Hepatocyte (in vitro differentiated cells): ENCODE measurements around the gene BIRC7. TPM values are rescaled to one million over a fixed set of nuclear protein-coding genes. Genes with fewer than 3 reads are reported as not detected.

Source experiments
- DNase-seq: peaks from one replicate; pipeline ENCODE4 v3.0.0-alpha.2; 2016; ENCODE audit warnings: low spot score
- H2AFZ ChIP-seq: fragments of 200-600 bp; sonication (generic); 2 replicates; pipeline ENCODE4 v1.6.0; 2016; ENCODE audit warnings: antibody characterized with exemption, mild to moderate bottlenecking
- H3K27ac ChIP-seq: fragments of 200-600 bp; sonication (generic); 2 replicates; pipeline ENCODE4 v1.5.1; 2016; ENCODE audit warnings: mild to moderate bottlenecking
- H3K27me3 ChIP-seq: fragments of 200-600 bp; sonication (generic); 2 replicates; pipeline ENCODE4 v1.6.1; 2016
- H3K36me3 ChIP-seq: fragments of 200-600 bp; sonication (generic); replicated peaks from 2 replicates; pipeline ENCODE4 v1.5.1; 2016; ENCODE audit warnings: low read depth; ENCODE audit not compliant: insufficient read depth
- H3K4me1 ChIP-seq: fragments of 200-600 bp; sonication (generic); 2 replicates; pipeline ENCODE4 v1.5.1; 2016; ENCODE audit warnings: mild to moderate bottlenecking, moderate library complexity; ENCODE audit not compliant: insufficient read depth
- H3K4me2 ChIP-seq: fragments of 200-600 bp; sonication (generic); 2 replicates; pipeline ENCODE4 v1.6.0; 2016
- H3K4me3 ChIP-seq: fragments of 200-600 bp; sonication (generic); 2 replicates; pipeline ENCODE4 v1.5.1; 2016; ENCODE audit warnings: mild to moderate bottlenecking
- H3K79me2 ChIP-seq: fragments of 200-600 bp; sonication (generic); 2 replicates; pipeline ENCODE4 v1.6.0; 2017; ENCODE audit warnings: mild to moderate bottlenecking
- H3K9me2 ChIP-seq: fragments of 200-600 bp; sonication (generic); replicated peaks from 2 replicates; pipeline ENCODE4 v1.6.0; 2017; ENCODE audit warnings: mild to moderate bottlenecking; ENCODE audit not compliant: insufficient read depth
- H3K9me3 ChIP-seq: fragments of 200-600 bp; sonication (generic); 2 replicates; pipeline ENCODE4 v1.5.1; 2016; ENCODE audit warnings: low read depth, mild to moderate bottlenecking
- H4K20me1 ChIP-seq: fragments of 200-600 bp; sonication (generic); 2 replicates; pipeline ENCODE4 v1.6.0; 2016; ENCODE audit warnings: mild to moderate bottlenecking; ENCODE audit not compliant: insufficient read depth, poor library complexity, severe bottlenecking
- CTCF ChIP-seq: fragments of 200-600 bp; sonication (generic); IDR thresholded peaks from 2 replicates; pipeline ENCODE4 v1.5.1; 2016; ENCODE audit warnings: antibody characterized with exemption, mild to moderate bottlenecking; ENCODE audit not compliant: poor library complexity
- EZH2 ChIP-seq: fragments of 200-600 bp; sonication (generic); IDR thresholded peaks from 2 replicates; pipeline ENCODE4 v1.6.1; 2016; ENCODE audit warnings: antibody characterized with exemption, mild to moderate bottlenecking, borderline replicate concordance
- EZH2phosphoT487 ChIP-seq: fragments of 200-600 bp; sonication (generic); IDR thresholded peaks from one replicate; pipeline ENCODE4 v1.6.1; 2018; ENCODE audit warnings: antibody characterized with exemption, mild to moderate bottlenecking, low read depth, moderate library complexity; ENCODE audit not compliant: unreplicated experiment, severe bottlenecking
- WGBS: methylation state at CpG from one replicate; pipeline ENCODE4 v1.1.6; 2016; ENCODE audit warnings: low lambda C conversion rate; ENCODE audit errors: missing lambda C conversion rate; 5-methylcytosine and 5-hydroxymethylcytosine counted together
- polyA plus RNA-seq: library from polyadenylated mRNA; unstranded; fragments of >200 nt; fragmentation: Nextera tagmentation; extraction: Ambion mirVana; gene quantifications from 2 replicates; pipeline ENCODE4 v1.2.1, GENCODE V29; 2016
- total RNA-seq: library from RNA; depleted of rRNA; stranded (reverse); fragments of >200 nt; gene quantifications from 2 replicates; pipeline ENCODE4 v1.2.3, GENCODE V29; 2014

BIRC7 gene
- total and polyA plus RNA-seq, 2 experiments from 2014 or later, result 0.43 to 2.0 TPM

- TF ChIP-seq EZH2, result no peak
- TF ChIP-seq EZH2phosphoT487, result no peak
- no peak for TF ChIP-seq CTCF
- WGBS, result 88% methylated on average over 5 of the region's 5 CpGs
- Histone ChIP-seq H3K4me1 (no peaks in the 10 kb centered on the region), H3K9me3 (no peaks in the 10 kb centered on the region), H3K27ac (no peak overlapping the region), H4K20me1 (no peaks in the 10 kb centered on the region), H3K4me2 (no peak overlapping the region), H3K4me3 (no peak overlapping the region), H3K27me3 (no peaks in the 10 kb centered on the region), H3K9me2 (no peaks in the 10 kb centered on the region), H3K79me2 (no peaks in the 10 kb centered on the region), H2AFZ (no peak overlapping the region), H3K36me3 (no peaks in the 10 kb centered on the region)
- DNase-seq, result no peak
Measured at GRCh38 chr20:63189322-63189642, 46.4 kb upstream of the BIRC7 start.

GRCh38 chr20:63189846-63190559, 45.7 kb upstream of the BIRC7 start:
- Histone ChIP-seq H3K27ac (no peak overlapping the region), H3K4me2 (no peak overlapping the region), H2AFZ (no peak overlapping the region), H3K27me3 (no peaks in the 10 kb centered on the region), H3K79me2 (no peaks in the 10 kb centered on the region), H4K20me1 (peaks cover 7% of the 10 kb centered on the region), H3K4me1 (peaks cover 3% of the 10 kb centered on the region), H3K36me3 (no peaks in the 10 kb centered on the region), H3K4me3 (no peak overlapping the region), H3K9me3 (no peaks in the 10 kb centered on the region), H3K9me2 (no peaks in the 10 kb centered on the region)
- DNase-seq, result no peak
- TF ChIP-seq EZH2 (no peak), CTCF (no peak), EZH2phosphoT487 (no peak)
- 96% methylated on average over 17 of the region's 17 CpGs for WGBS

- WGBS, result 87% methylated on average over 19 of the region's 20 CpGs
- Histone ChIP-seq H3K27ac (no peak overlapping the region), H3K36me3 (no peaks in the 10 kb centered on the region), H3K4me2 (no peak overlapping the region), H2AFZ (no peak overlapping the region), H3K9me2 (no peaks in the 10 kb centered on the region), H3K27me3 (no peaks in the 10 kb centered on the region), H4K20me1 (peaks cover 15% of the 10 kb centered on the region), H3K4me3 (no peak overlapping the region), H3K9me3 (no peaks in the 10 kb centered on the region), H3K79me2 (peaks cover 4% of the 10 kb centered on the region), H3K4me1 (peaks cover 3% of the 10 kb centered on the region)
- TF ChIP-seq CTCF (no peak), EZH2 (no peak)
- DNase-seq, result no peak
Measured at GRCh38 chr20:63190828-63191227, 44.9 kb upstream of the BIRC7 start.
